IMR-90 (cell line): ENCODE results near the gene PLA2G4D. TPM values are rescaled to one million over a fixed set of nuclear protein-coding genes. Genes with fewer than 3 reads are reported as not detected.

ENCODE experiments used
- ATAC-seq: fragments of 200-7000 bp; cut with Tn5 transposase; 2 replicates; pipeline ENCODE4 v1.9.1; 2020; ENCODE audit warnings: low read depth, mild to moderate bottlenecking, moderate library complexity
- BruUV-seq: library from RNA; stranded (reverse); fragments of 400-500 nt; replicated peaks from 2 replicates; lab custom pipeline; 2021; lab: Mats Ljungman, UMichigan
- CTCF ChIA-PET: fragments of 300-600 bp; formaldehyde crosslinking; extraction: SDS; loops from one replicate; lab custom pipeline; 2021; ENCODE audit warnings: antibody characterized with exemption; lab: Yijun Ruan, JAX
- POLR2A ChIA-PET: fragments of 300-600 bp; sonication (Branson Sonifier 250); formaldehyde crosslinking; loops from one replicate; lab custom pipeline; 2022; ENCODE audit warnings: antibody characterized with exemption; ENCODE audit not compliant: unreplicated experiment; lab: Charles Lee
- DNase-seq: peaks from one replicate; pipeline ENCODE4 v3.0.0; 2013
- H2AFZ ChIP-seq: replicated peaks from 2 replicates; pipeline ENCODE3; 2013; ENCODE audit warnings: low read length, mild to moderate bottlenecking; ENCODE audit not compliant: poor library complexity
- H2AK5ac ChIP-seq: 2 replicates; pipeline ENCODE4 v1.6.1; 2013; ENCODE audit warnings: low read depth, low read length, inconsistent platforms
- H2AK9ac ChIP-seq: replicated peaks from 2 replicates; pipeline ENCODE3; 2013; ENCODE audit warnings: mild to moderate bottlenecking, low read depth, low read length, moderate library complexity; ENCODE audit not compliant: poor library complexity
- H2BK120ac ChIP-seq: 2 replicates; pipeline ENCODE4 v1.6.1; 2013; ENCODE audit warnings: low read depth, low read length, inconsistent platforms
- H2BK15ac ChIP-seq: 3 replicates; pipeline ENCODE4 v1.6.1; 2013; ENCODE audit warnings: low read depth, low read length, inconsistent platforms
- H2BK20ac ChIP-seq: 2 replicates; pipeline ENCODE4 v1.6.1; 2013; ENCODE audit warnings: low read depth, mild to moderate bottlenecking, inconsistent platforms, low read length, moderate library complexity
- H2BK5ac ChIP-seq: 2 replicates; pipeline ENCODE4 v1.6.1; 2013; ENCODE audit warnings: mild to moderate bottlenecking, low read depth, low read length, inconsistent platforms; ENCODE audit not compliant: poor library complexity, severe bottlenecking
- H3K14ac ChIP-seq: replicated peaks from 2 replicates; pipeline ENCODE4 v1.6.1; 2013; ENCODE audit warnings: low read depth, low read length, inconsistent platforms
- H3K18ac ChIP-seq: 2 replicates; pipeline ENCODE4 v1.6.1; 2013; ENCODE audit warnings: low read depth, low read length, control low read depth
- H3K23ac ChIP-seq: 2 replicates; pipeline ENCODE4 v1.6.1; 2013; ENCODE audit warnings: low read depth, low read length, inconsistent platforms
- H3K27ac ChIP-seq: 2 replicates; pipeline ENCODE4 v1.5.1; 2013; ENCODE audit warnings: mild to moderate bottlenecking, control low read depth, low read length; ENCODE audit not compliant: insufficient read depth
- H3K27me3 ChIP-seq: 2 replicates; pipeline ENCODE4 v1.6.1; 2013; ENCODE audit warnings: low read length; ENCODE audit not compliant: control insufficient read depth, insufficient read depth
- H3K36me3 ChIP-seq: 2 replicates; pipeline ENCODE4 v1.6.1; 2013; ENCODE audit warnings: low read length, mixed read lengths; ENCODE audit not compliant: control insufficient read depth, insufficient read depth
- H3K4ac ChIP-seq: 2 replicates; pipeline ENCODE4 v1.6.1; 2013; ENCODE audit warnings: low read depth, low read length, inconsistent platforms
- H3K4me1 ChIP-seq: 2 replicates; pipeline ENCODE4 v1.6.1; 2013; ENCODE audit warnings: low read length, mixed read lengths; ENCODE audit not compliant: control insufficient read depth, insufficient read depth
- H3K4me2 ChIP-seq: 2 replicates; pipeline ENCODE4 v1.6.1; 2013; ENCODE audit warnings: low read depth, mild to moderate bottlenecking, control low read depth, low read length, moderate library complexity
- H3K4me3 ChIP-seq: 2 replicates; pipeline ENCODE4 v1.5.1; 2013; ENCODE audit warnings: low read depth, mild to moderate bottlenecking, control low read depth, low read length, moderate library complexity; ENCODE audit not compliant: insufficient read depth
- H3K56ac ChIP-seq: 2 replicates; pipeline ENCODE4 v1.6.1; 2013; ENCODE audit warnings: low read length, inconsistent platforms; ENCODE audit not compliant: insufficient read depth; ENCODE audit errors: extremely low read depth
- H3K79me1 ChIP-seq, 2 experiments: 2 replicates each; pipeline ENCODE4 v1.6.1; 2013; ENCODE audit warnings: low read length in 2 of 2, inconsistent platforms in 1 of 2, low read depth in 1 of 2
- H3K9ac ChIP-seq: 2 replicates; pipeline ENCODE4 v1.6.1; 2013; ENCODE audit warnings: low read depth, low read length, control low read depth
- H3K9me1 ChIP-seq: 2 replicates; pipeline ENCODE4 v1.6.1; 2013; ENCODE audit warnings: low read length, inconsistent platforms; ENCODE audit not compliant: insufficient read depth
- H3K9me3 ChIP-seq: 2 replicates; pipeline ENCODE4 v1.6.1; 2013; ENCODE audit warnings: low read length; ENCODE audit not compliant: control insufficient read depth, insufficient read depth
- H4K20me1 ChIP-seq: 2 replicates; pipeline ENCODE4 v1.6.1; 2013; ENCODE audit warnings: low read length, inconsistent platforms; ENCODE audit not compliant: insufficient read depth
- H4K5ac ChIP-seq: 2 replicates; pipeline ENCODE4 v1.6.1; 2013; ENCODE audit warnings: mild to moderate bottlenecking, low read depth, low read length, control low read depth
- H4K8ac ChIP-seq, 2 experiments: 2 replicates each; pipeline ENCODE4 v1.6.1; 2013; ENCODE audit warnings: low read depth in 2 of 2, low read length in 2 of 2, control low read depth in 1 of 2, inconsistent platforms in 1 of 2
- H4K91ac ChIP-seq: 2 replicates; pipeline ENCODE4 v1.6.1; 2013; ENCODE audit warnings: low read depth, low read length, inconsistent platforms; ENCODE audit not compliant: insufficient read depth
- CEBPB ChIP-seq: IDR thresholded peaks from 2 replicates; pipeline ENCODE4 v1.6.1; 2012; ENCODE audit warnings: low read depth, low read length, improper control_type of control experiment
- CHD1 ChIP-seq: IDR thresholded peaks from 2 replicates; pipeline ENCODE4 v1.6.1; 2012; ENCODE audit warnings: low read depth, low read length, improper control_type of control experiment
- CTCF ChIP-seq: conservative IDR thresholded peaks from 2 replicates; pipeline ENCODE4 v1.5.1; 2012; ENCODE audit warnings: mild to moderate bottlenecking, low read depth, low read length, improper control_type of control experiment
- ELK1 ChIP-seq: fragments of 150-350 bp; IDR thresholded peaks from 2 replicates; pipeline ENCODE4 v1.6.1; 2016; ENCODE audit warnings: low read depth, mild to moderate bottlenecking, low read length, moderate library complexity, borderline replicate concordance
- FOS ChIP-seq: fragments of 150-350 bp; IDR thresholded peaks from 2 replicates; pipeline ENCODE4 v1.6.1; 2016; ENCODE audit warnings: low read depth, low read length
- MAFK ChIP-seq: IDR thresholded peaks from 2 replicates; pipeline ENCODE4 v1.6.1; 2012; ENCODE audit warnings: low read depth, low read length, improper control_type of control experiment
- MAZ ChIP-seq: IDR thresholded peaks from 2 replicates; pipeline ENCODE4 v1.6.1; 2012; ENCODE audit warnings: low read depth, mild to moderate bottlenecking, low read length, improper control_type of control experiment, moderate library complexity, borderline replicate concordance
- MXI1 ChIP-seq: IDR thresholded peaks from 2 replicates; pipeline ENCODE4 v1.6.1; 2012; ENCODE audit warnings: low read depth, mild to moderate bottlenecking, low read length, moderate library complexity, borderline replicate concordance
- NFE2L2 ChIP-seq: fragments of 150-350 bp; IDR thresholded peaks from 2 replicates; pipeline ENCODE4 v1.6.1; 2016; ENCODE audit warnings: low read depth, mild to moderate bottlenecking, low read length
- POLR2A ChIP-seq: IDR thresholded peaks from 2 replicates; pipeline ENCODE4 v1.6.1; 2012; ENCODE audit warnings: mild to moderate bottlenecking, low read depth, low read length
- RAD21 ChIP-seq: IDR thresholded peaks from 2 replicates; pipeline ENCODE4 v1.6.1; 2012; ENCODE audit warnings: low read length, improper control_type of control experiment
- RCOR1 ChIP-seq: IDR thresholded peaks from 2 replicates; pipeline ENCODE4 v1.6.1; 2012; ENCODE audit warnings: mild to moderate bottlenecking, low read length, improper control_type of control experiment; ENCODE audit not compliant: insufficient replicate concordance
- SMC3 ChIP-seq: fragments of 150-350 bp; IDR thresholded peaks from 2 replicates; pipeline ENCODE4 v1.6.1; 2016; ENCODE audit warnings: low read depth, mild to moderate bottlenecking, antibody characterized with exemption, low read length, moderate library complexity
- WGBS, 2 experiments: methylation state at CpG; one replicate each; pipeline versions ENCODE4 v1.1.5 to v1.1.7; 2013; ENCODE audit warnings: missing lambda C conversion rate in 2 of 2; ENCODE audit not compliant: insufficient read length in 1 of 2; ENCODE audit errors: extremely low coverage in 2 of 2; 5-methylcytosine and 5-hydroxymethylcytosine counted together
- dilution Hi-C: fragments of 300-500 bp; cut with HindIII; formaldehyde crosslinking; loops from one replicate; pipeline ENCODE4 v1.14.3; 2018; ENCODE audit warnings: low sequenced_read_pairs; ENCODE audit not compliant: unreplicated experiment
- in situ Hi-C: fragments of 300-500 bp; cut with MboI; formaldehyde crosslinking; loops from 3 replicates; pipeline ENCODE4 v1.14.3; 2019; ENCODE audit warnings: low sequenced_read_pairs, inconsistent platforms, mixed read lengths
- intact Hi-C: fragments of 100-400 bp; cut with micrococcal nuclease; formaldehyde crosslinking; loops from 2 replicates; pipeline ENCODE4 v1.10.0; 2022
- polyA plus RNA-seq, 3 experiments: library from polyadenylated mRNA; depleted of rRNA; stranded (reverse); fragments of >200 nt; gene quantifications; 2 replicates each; pipeline ENCODE4 v1.2.3, GENCODE V29; 2012; ENCODE audit warnings: low replicate concordance in 1 of 3
- total RNA-seq: library from RNA; depleted of rRNA; stranded (reverse); fragments of >200 nt; gene quantifications from 2 replicates; pipeline ENCODE4 v1.2.3, GENCODE V29; 2012

The PLA2G4D gene
- total and polyA plus RNA-seq, 2 of the 4 experiments (the other 2 are of a cell fraction), result not detected

DNA sequence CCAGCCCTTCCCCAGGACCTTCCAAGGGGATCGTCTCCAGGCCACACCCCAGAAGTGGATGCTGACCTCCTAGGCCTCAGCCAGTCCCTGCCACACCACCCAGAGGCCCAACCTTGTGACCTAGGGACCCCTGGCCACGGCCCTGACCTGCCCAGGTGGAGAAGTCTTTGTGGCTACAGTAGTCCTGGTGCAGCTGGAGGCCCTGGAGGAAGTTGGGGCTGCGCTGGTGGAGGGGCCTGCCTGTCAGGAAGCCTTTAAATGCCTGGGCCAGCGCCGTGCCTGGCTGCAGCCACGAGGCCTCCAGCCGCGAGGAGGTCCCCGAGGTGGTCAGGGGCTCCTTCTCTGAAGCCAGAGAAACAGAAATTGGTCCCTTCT, 23.4 kb downstream of the PLA2G4D start:
- Histone ChIP-seq H2AFZ (no peak overlapping the region), H3K9me1 (no peaks in the 10 kb centered on the region), H3K4ac (no peak overlapping the region), H4K91ac (no peak overlapping the region), H4K8ac (no peak overlapping the region), H2BK5ac (no peak overlapping the region), H4K20me1 (no peaks in the 10 kb centered on the region), H2AK5ac (no peak overlapping the region), H2AK9ac (no peak overlapping the region), H3K9ac (no peak overlapping the region), H2BK120ac (no peak overlapping the region), H4K5ac (no peak overlapping the region), H3K36me3 (no peaks in the 10 kb centered on the region), H3K9me3 (peaks cover 1% of the 10 kb centered on the region; the same call in 1 of the 2 replicates), H3K4me3 (no peak overlapping the region), H3K18ac (no peak overlapping the region), H3K4me1 (no peaks in the 10 kb centered on the region), H3K27me3 (peaks cover 50% of the 10 kb centered on the region), H3K79me1 (no peaks in the 10 kb centered on the region), H3K4me2 (no peak overlapping the region), H2BK15ac (no peak overlapping the region), H3K27ac (no peak overlapping the region), H3K14ac (no peak overlapping the region), H3K23ac (no peak overlapping the region), H3K56ac (no peak overlapping the region), H2BK20ac (no peak overlapping the region)
- TF ChIP-seq SMC3 (no peak), RCOR1 (no peak), CEBPB (no peak), MAFK (no peak), RAD21 (no peak), CHD1 (no peak), MAZ (no peak), ELK1 (no peak), FOS (no peak), CTCF (no peak), NFE2L2 (no peak), POLR2A (no peak), MXI1 (no peak)
- whole genome bisulfite sequencing, 2 experiments, result 71% methylated on average over 7 of the region's 9 CpGs; no CpG with 5 or more reads in 1 of the 2 experiments
- ChIA-PET CTCF (interaction anchor here (1.7 kb wide), 1 partner anchor 13 kb away, joined by 7 read pairs; no protein-coding TSS in a partner anchor), POLR2A (interaction anchor here (0.5 kb wide), 1 partner anchor 361 kb away, joined by 5 read pairs; no protein-coding TSS in a partner anchor)
- no TSS peak for BruUV-seq
- no peak for ATAC-seq
- in situ Hi-C loops (no loop called here), intact Hi-C loops (no loop called here), dilution Hi-C loops (no loop called here)
- no peak for DNase-seq
